Esophagus muscularis mucosa (tissue), 4 donors: ENCODE results near the gene CAMKK2.
"Not testable (repeated sequence)": the region's sequence is repeated elsewhere in the genome, so short reads cannot be mapped to it uniquely, and the experiment has no call there.

ENCODE experiments used
- CTCF ChIP-seq, 3 experiments: fragments of 200-600 bp in 2 of 3; fragments of 450-650 bp in 1 of 3; sonication (generic) in 2 of 3; IDR thresholded peaks; one replicate each; pipeline ENCODE4 v1.5.1; 2017 to 2019; ENCODE audit warnings: antibody characterized with exemption in 3 of 3, mild to moderate bottlenecking in 2 of 3, moderate library complexity in 1 of 3
- EP300 ChIP-seq: sonication (generic); formaldehyde crosslinking; IDR thresholded peaks from one replicate; pipeline ENCODE4 v1.6.1; 2017; ENCODE audit warnings: antibody characterized with exemption
- POLR2AphosphoS5 ChIP-seq, 2 donors: sonication (generic); formaldehyde crosslinking; IDR thresholded peaks; one replicate each; pipeline ENCODE4 v1.6.1; 2017; ENCODE audit warnings: antibody characterized with exemption in 2 of 2

GRCh38 chr12:121282910-121283309 lies 13.6 kb downstream of the CAMKK2 start:
- not testable (repeated sequence) for TF ChIP-seq CTCF (IDR thresholded peaks at IDR 0.05); POLR2AphosphoS5 (IDR thresholded peaks at IDR 0.05); EP300
